ENCODE data around the gene COL5A1. TPM values are rescaled to one million over a fixed set of nuclear protein-coding genes. Genes with fewer than 3 reads are reported as not detected.

The COL5A1 gene
- total RNA-seq, 1 donor, result 801 TPM

GRCh38 chr9:134629061-134629585, 12.5 kb upstream of the COL5A1 start:
- H3K79me2 ChIP-seq (ENCODE audit: insufficient read depth, low read length), result no peaks in the 10 kb centered on the region

GRCh38 chr9:134629586-134630392, 11.8 kb upstream of the COL5A1 start:
- TF ChIP-seq CTCF (IDR thresholded peaks at IDR 0.05; ENCODE audit: extremely low read depth, low read depth, low read length), result no peak
- no peaks in the 10 kb centered on the region for H3K27me3 ChIP-seq (ENCODE audit: insufficient read depth, low read length)
- H3K79me2 ChIP-seq (ENCODE audit: insufficient read depth, low read length), result no peaks in the 10 kb centered on the region
- H3K27ac ChIP-seq (ENCODE audit: low read depth, low read length), result no peak overlapping the region
- H4K20me1 ChIP-seq (ENCODE audit: insufficient read depth, low read length), result no peaks in the 10 kb centered on the region
- no peak overlapping the region for H3K4me2 ChIP-seq (ENCODE audit: insufficient read depth, low read length)
- H3K9me3 ChIP-seq (ENCODE audit: low read depth, low read length), result no peaks in the 10 kb centered on the region
- H3K4me3 ChIP-seq (ENCODE audit: insufficient read depth, low read length), result no peak overlapping the region
- peaks cover 21% of the 10 kb centered on the region for H3K4me1 ChIP-seq (ENCODE audit: insufficient read depth, low read length)
- no peak overlapping the region for H2AFZ ChIP-seq (ENCODE audit: low read length)
- H3K36me3 ChIP-seq (ENCODE audit: insufficient read depth, low read length), result no peaks in the 10 kb centered on the region
- DNase-seq (ENCODE audit: insufficient read length, low spot score, missing footprints), result peak; percentile 69

More at GRCh38 chr9:134629061-134629585, 12.5 kb upstream of the COL5A1 start:
- Histone ChIP-seq H3K4me1 (ENCODE audit: insufficient read depth, low read length) (peaks cover 27% of the 10 kb centered on the region), H3K9me3 (ENCODE audit: low read depth, low read length) (no peaks in the 10 kb centered on the region), H3K27me3 (ENCODE audit: insufficient read depth, low read length) (no peaks in the 10 kb centered on the region), H3K36me3 (ENCODE audit: insufficient read depth, low read length) (no peaks in the 10 kb centered on the region), H3K4me3 (ENCODE audit: insufficient read depth, low read length) (no peak overlapping the region), H2AFZ (ENCODE audit: low read length) (no peak overlapping the region), H3K4me2 (ENCODE audit: insufficient read depth, low read length) (no peak overlapping the region), H3K27ac (ENCODE audit: low read depth, low read length) (no peak overlapping the region), H4K20me1 (ENCODE audit: insufficient read depth, low read length) (no peaks in the 10 kb centered on the region)
- DNase-seq (ENCODE audit: insufficient read length, low spot score, missing footprints), result peak; percentile 44
- TF ChIP-seq CTCF (IDR thresholded peaks at IDR 0.05; ENCODE audit: extremely low read depth, low read depth, low read length), result no peak

- no peak for TF ChIP-seq CTCF (IDR thresholded peaks at IDR 0.05; ENCODE audit: extremely low read depth, low read depth, low read length)
- H3K27me3 ChIP-seq (ENCODE audit: insufficient read depth, low read length), result no peaks in the 10 kb centered on the region
Measured at GRCh38 chr9:134630393-134630790, 11.2 kb upstream of the COL5A1 start.

GRCh38 chr9:134630861-134631260, 10.7 kb upstream of the COL5A1 start:
- H3K27me3 ChIP-seq (ENCODE audit: insufficient read depth, low read length), result no peaks in the 10 kb centered on the region
- no peak for TF ChIP-seq CTCF (IDR thresholded peaks at IDR 0.05; ENCODE audit: extremely low read depth, low read depth, low read length)
- H4K20me1 ChIP-seq (ENCODE audit: insufficient read depth, low read length), result no peaks in the 10 kb centered on the region
- no peaks in the 10 kb centered on the region for H3K36me3 ChIP-seq (ENCODE audit: insufficient read depth, low read length)
- no peak overlapping the region for H3K4me3 ChIP-seq (ENCODE audit: insufficient read depth, low read length)
- H3K79me2 ChIP-seq (ENCODE audit: insufficient read depth, low read length), result no peaks in the 10 kb centered on the region
- no peak overlapping the region for H3K4me2 ChIP-seq (ENCODE audit: insufficient read depth, low read length)
- peaks cover 10% of the 10 kb centered on the region for H3K4me1 ChIP-seq (ENCODE audit: insufficient read depth, low read length)
- H2AFZ ChIP-seq (ENCODE audit: low read length), result no peak overlapping the region
- peak; percentile 38 for DNase-seq (ENCODE audit: insufficient read length, low spot score, missing footprints)
- H3K9me3 ChIP-seq (ENCODE audit: low read depth, low read length), result no peaks in the 10 kb centered on the region
- H3K27ac ChIP-seq (ENCODE audit: low read depth, low read length), result no peak overlapping the region

More at GRCh38 chr9:134630393-134630790, 11.2 kb upstream of the COL5A1 start:
- Histone ChIP-seq H3K4me3 (ENCODE audit: insufficient read depth, low read length) (no peak overlapping the region), H3K4me1 (ENCODE audit: insufficient read depth, low read length) (peaks cover 15% of the 10 kb centered on the region), H4K20me1 (ENCODE audit: insufficient read depth, low read length) (no peaks in the 10 kb centered on the region), H3K36me3 (ENCODE audit: insufficient read depth, low read length) (no peaks in the 10 kb centered on the region), H3K4me2 (ENCODE audit: insufficient read depth, low read length) (no peak overlapping the region), H3K27ac (ENCODE audit: low read depth, low read length) (no peak overlapping the region), H3K79me2 (ENCODE audit: insufficient read depth, low read length) (no peaks in the 10 kb centered on the region), H2AFZ (ENCODE audit: low read length) (no peak overlapping the region), H3K9me3 (ENCODE audit: low read depth, low read length) (no peaks in the 10 kb centered on the region)
- peak; percentile 23 for DNase-seq (ENCODE audit: insufficient read length, low spot score, missing footprints)

Measured in osteoblast (primary cell).